Panc1 (cell line): ENCODE data around the gene LY86. TPM values are rescaled to one million over a fixed set of nuclear protein-coding genes. Genes with fewer than 3 reads are reported as not detected.

Source experiments
- ATAC-seq: fragments of 200-7000 bp; cut with Tn5 transposase; 2 replicates; pipeline ENCODE4 v1.9.1; 2020; ENCODE audit warnings: mild to moderate bottlenecking, moderate library complexity
- BruUV-seq: library from RNA; stranded (reverse); fragments of 400-500 nt; replicated peaks from 2 replicates; lab custom pipeline; 2021; lab: Mats Ljungman, UMichigan
- CTCF ChIA-PET: fragments of 300-600 bp; sonication (Branson Sonifier 250); formaldehyde crosslinking; loops from one replicate; lab custom pipeline; 2022; ENCODE audit warnings: antibody characterized with exemption; lab: Charles Lee
- POLR2A ChIA-PET: fragments of 300-600 bp; sonication (Branson Sonifier 250); formaldehyde crosslinking; loops from one replicate; lab custom pipeline; 2022; ENCODE audit warnings: antibody characterized with exemption; lab: Charles Lee
- DNase-seq: peaks from one replicate; pipeline ENCODE4 v3.0.0-alpha.2; 2010; ENCODE audit warnings: low read depth, low spot score
- H3K27ac ChIP-seq: 2 replicates; pipeline ENCODE4 v1.5.1; 2011; ENCODE audit warnings: mild to moderate bottlenecking, low read length, inconsistent platforms
- H3K27me3 ChIP-seq: fragments of 200-500 bp; sonication (Bioruptor generic); 2 replicates; pipeline ENCODE4 v1.6.0; 2014; ENCODE audit warnings: low read length, inconsistent platforms; ENCODE audit not compliant: control insufficient read depth, insufficient read depth
- H3K36me3 ChIP-seq: fragments of 200-500 bp; sonication (Bioruptor generic); 2 replicates; pipeline ENCODE4 v1.5.1; 2014; ENCODE audit warnings: inconsistent platforms, mild to moderate bottlenecking, low read length, moderate library complexity; ENCODE audit not compliant: control insufficient read depth, insufficient read depth
- H3K4me1 ChIP-seq: 2 replicates; pipeline ENCODE4 v1.5.1; 2011; ENCODE audit warnings: inconsistent platforms, mild to moderate bottlenecking, low read length, moderate library complexity; ENCODE audit not compliant: control insufficient read depth, insufficient read depth
- H3K4me3 ChIP-seq, 2 experiments: 2 replicates each; pipeline ENCODE4 v1.5.1; 2011 to 2012; ENCODE audit warnings: low read depth in 2 of 2, low read length in 2 of 2, mild to moderate bottlenecking in 2 of 2, inconsistent platforms in 1 of 2, moderate library complexity in 1 of 2
- H3K9me3 ChIP-seq: fragments of 200-500 bp; sonication (Bioruptor generic); 2 replicates; pipeline ENCODE4 v1.5.1; 2014; ENCODE audit warnings: low read depth, mild to moderate bottlenecking, inconsistent platforms, low read length, moderate library complexity; ENCODE audit not compliant: control insufficient read depth, insufficient read depth
- POLR2AphosphoS5 ChIP-seq: IDR thresholded peaks from 2 replicates; pipeline ENCODE4 v1.6.1; 2012; ENCODE audit warnings: mild to moderate bottlenecking, low read depth, low read length, moderate library complexity
- SIN3A ChIP-seq: IDR thresholded peaks from 2 replicates; pipeline ENCODE4 v1.6.1; 2012; ENCODE audit warnings: low read depth, mild to moderate bottlenecking, low read length, moderate library complexity, borderline replicate concordance; ENCODE audit not compliant: insufficient read depth
- TCF7L2 ChIP-seq: IDR thresholded peaks from 2 replicates; pipeline ENCODE4 v1.6.1; 2011; ENCODE audit warnings: mild to moderate bottlenecking, low read depth, low read length, inconsistent platforms
- in situ Hi-C: cut with HindIII; loops from 2 replicates; pipeline ENCODE4 v1.10.0; 2016; ENCODE audit warnings: low sequenced_read_pairs, low pct_unique_long_range_greater_than_20kb
- intact Hi-C: fragments of 100-400 bp; cut with micrococcal nuclease; formaldehyde crosslinking; loops from one replicate; pipeline ENCODE4 v1.10.0; 2022; ENCODE audit not compliant: unreplicated experiment
- total RNA-seq: library from RNA; stranded (reverse); gene quantifications from one replicate; pipeline ENCODE4 v1.2.1, GENCODE V29; 2021; ENCODE audit not compliant: unreplicated experiment
- TF ChIP-seq, protein P1 (sequence below), 2 experiments: IDR thresholded peaks; 2 replicates each; pipeline ENCODE4 v1.6.1; 2011 to 2012; ENCODE audit warnings: low read depth in 2 of 2, control low read depth in 1 of 2, low read length in 1 of 2, mild to moderate bottlenecking in 1 of 2, moderate library complexity in 1 of 2; ENCODE audit not compliant: insufficient read depth in 1 of 2
- TF ChIP-seq, protein P2 (sequence below): fragments of 450-650 bp; IDR thresholded peaks from 2 replicates; pipeline ENCODE4 v1.5.1; 2017; ENCODE audit warnings: mild to moderate bottlenecking

LY86 gene
- total RNA-seq, 1 experiment from 2014 or later, result not detected

DNA sequence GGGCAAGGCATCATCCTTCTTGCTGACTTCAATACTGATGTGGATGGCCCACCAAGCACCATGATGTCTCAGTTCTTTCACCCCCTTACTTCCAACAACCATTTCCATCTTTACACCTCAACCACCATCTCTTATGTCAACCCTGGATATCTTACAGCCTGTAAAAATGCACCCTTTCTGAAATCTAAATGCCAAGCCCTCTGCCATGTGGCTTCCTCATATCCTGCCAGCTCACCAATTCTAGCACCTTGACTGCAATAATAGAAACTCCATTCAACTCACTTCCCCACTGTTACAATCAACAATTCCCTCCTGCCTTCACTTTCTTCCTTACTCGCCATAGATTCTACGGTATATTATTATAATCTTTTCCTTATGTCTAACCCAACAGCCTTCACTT lies 57.9 kb downstream of the LY86 start:
- DNase-seq (no peak), ATAC-seq (no peak)
- no peaks in the 10 kb centered on the region for H3K36me3 ChIP-seq
- ChIA-PET POLR2A (no interaction called here), CTCF (no interaction called here)
- BruUV-seq, result no TSS peak
- no peaks in the 10 kb centered on the region for H3K9me3 ChIP-seq
- no peaks in the 10 kb centered on the region for H3K4me1 ChIP-seq
- H3K27me3 ChIP-seq, result peaks cover 10% of the 10 kb centered on the region
- H3K4me3 ChIP-seq, result no peak overlapping the region
- no peak for TF ChIP-seq TCF7L2
- TF ChIP-seq, protein P1, sequence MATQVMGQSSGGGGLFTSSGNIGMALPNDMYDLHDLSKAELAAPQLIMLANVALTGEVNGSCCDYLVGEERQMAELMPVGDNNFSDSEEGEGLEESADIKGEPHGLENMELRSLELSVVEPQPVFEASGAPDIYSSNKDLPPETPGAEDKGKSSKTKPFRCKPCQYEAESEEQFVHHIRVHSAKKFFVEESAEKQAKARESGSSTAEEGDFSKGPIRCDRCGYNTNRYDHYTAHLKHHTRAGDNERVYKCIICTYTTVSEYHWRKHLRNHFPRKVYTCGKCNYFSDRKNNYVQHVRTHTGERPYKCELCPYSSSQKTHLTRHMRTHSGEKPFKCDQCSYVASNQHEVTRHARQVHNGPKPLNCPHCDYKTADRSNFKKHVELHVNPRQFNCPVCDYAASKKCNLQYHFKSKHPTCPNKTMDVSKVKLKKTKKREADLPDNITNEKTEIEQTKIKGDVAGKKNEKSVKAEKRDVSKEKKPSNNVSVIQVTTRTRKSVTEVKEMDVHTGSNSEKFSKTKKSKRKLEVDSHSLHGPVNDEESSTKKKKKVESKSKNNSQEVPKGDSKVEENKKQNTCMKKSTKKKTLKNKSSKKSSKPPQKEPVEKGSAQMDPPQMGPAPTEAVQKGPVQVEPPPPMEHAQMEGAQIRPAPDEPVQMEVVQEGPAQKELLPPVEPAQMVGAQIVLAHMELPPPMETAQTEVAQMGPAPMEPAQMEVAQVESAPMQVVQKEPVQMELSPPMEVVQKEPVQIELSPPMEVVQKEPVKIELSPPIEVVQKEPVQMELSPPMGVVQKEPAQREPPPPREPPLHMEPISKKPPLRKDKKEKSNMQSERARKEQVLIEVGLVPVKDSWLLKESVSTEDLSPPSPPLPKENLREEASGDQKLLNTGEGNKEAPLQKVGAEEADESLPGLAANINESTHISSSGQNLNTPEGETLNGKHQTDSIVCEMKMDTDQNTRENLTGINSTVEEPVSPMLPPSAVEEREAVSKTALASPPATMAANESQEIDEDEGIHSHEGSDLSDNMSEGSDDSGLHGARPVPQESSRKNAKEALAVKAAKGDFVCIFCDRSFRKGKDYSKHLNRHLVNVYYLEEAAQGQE (IDR thresholded peaks at IDR 0.05; ENCODE audit: insufficient read depth in 1 of 2, low read depth in 2 of 2, low read length in 1 of 2), result no peak
- TF ChIP-seq SIN3A, result no peak
- TF ChIP-seq, protein P2, sequence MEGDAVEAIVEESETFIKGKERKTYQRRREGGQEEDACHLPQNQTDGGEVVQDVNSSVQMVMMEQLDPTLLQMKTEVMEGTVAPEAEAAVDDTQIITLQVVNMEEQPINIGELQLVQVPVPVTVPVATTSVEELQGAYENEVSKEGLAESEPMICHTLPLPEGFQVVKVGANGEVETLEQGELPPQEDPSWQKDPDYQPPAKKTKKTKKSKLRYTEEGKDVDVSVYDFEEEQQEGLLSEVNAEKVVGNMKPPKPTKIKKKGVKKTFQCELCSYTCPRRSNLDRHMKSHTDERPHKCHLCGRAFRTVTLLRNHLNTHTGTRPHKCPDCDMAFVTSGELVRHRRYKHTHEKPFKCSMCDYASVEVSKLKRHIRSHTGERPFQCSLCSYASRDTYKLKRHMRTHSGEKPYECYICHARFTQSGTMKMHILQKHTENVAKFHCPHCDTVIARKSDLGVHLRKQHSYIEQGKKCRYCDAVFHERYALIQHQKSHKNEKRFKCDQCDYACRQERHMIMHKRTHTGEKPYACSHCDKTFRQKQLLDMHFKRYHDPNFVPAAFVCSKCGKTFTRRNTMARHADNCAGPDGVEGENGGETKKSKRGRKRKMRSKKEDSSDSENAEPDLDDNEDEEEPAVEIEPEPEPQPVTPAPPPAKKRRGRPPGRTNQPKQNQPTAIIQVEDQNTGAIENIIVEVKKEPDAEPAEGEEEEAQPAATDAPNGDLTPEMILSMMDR, result no peak
- TF ChIP-seq POLR2AphosphoS5, result no peak
- intact Hi-C loops, result no loop called here
- no peak overlapping the region for H3K27ac ChIP-seq
- in situ Hi-C loops, result no loop called here

GRCh38 chr6:6646859-6647258 lies 58.3 kb downstream of the LY86 start:
- BruUV-seq, result no TSS peak
- in situ Hi-C loops, result no loop called here
- Histone ChIP-seq H3K36me3 (no peaks in the 10 kb centered on the region), H3K4me3 (no peak overlapping the region), H3K27me3 (peaks cover 10% of the 10 kb centered on the region), H3K9me3 (no peaks in the 10 kb centered on the region), H3K4me1 (no peaks in the 10 kb centered on the region), H3K27ac (no peak overlapping the region)
- TF ChIP-seq, protein P2, result 0 out of 2 replicates have a peak, but pooled peaks have one; percentile 21
- TF ChIP-seq TCF7L2, result no peak
- ATAC-seq, result no peak
- no peak for DNase-seq
- ChIA-PET CTCF (no interaction called here), POLR2A (no interaction called here)
- intact Hi-C loops, result no loop called here
